GM15510 (cell line): ENCODE results near the gene MAP7.

Experiments used
- POLR2A ChIP-seq: IDR thresholded peaks from 3 replicates; pipeline ENCODE4 v1.6.1; 2011; ENCODE audit warnings: borderline replicate concordance; ENCODE audit not compliant: insufficient read length; ENCODE audit errors: extremely low read depth

MAP7 gene

GRCh38 chr6:136524339-136524935 is 25.8 kb downstream of the MAP7 start:
- TF ChIP-seq POLR2A, result no peak

- no peak for TF ChIP-seq POLR2A
These were observed 27.0 kb downstream of the MAP7 start for GRCh38 chr6:136523196-136523595.

GRCh38 chr6:136522636-136523035 is 27.6 kb downstream of the MAP7 start:
- no peak for TF ChIP-seq POLR2A

- TF ChIP-seq POLR2A, result no peak
These were observed 28.3 kb downstream of the MAP7 start for GRCh38 chr6:136521911-136522310.

- no peak for TF ChIP-seq POLR2A
These were observed 28.8 kb downstream of the MAP7 start for GRCh38 chr6:136521427-136521826.

GRCh38 chr6:136520517-136520916 is 29.7 kb downstream of the MAP7 start:
- TF ChIP-seq POLR2A, result no peak

- no peak for TF ChIP-seq POLR2A
These were observed 32.6 kb downstream of the MAP7 start for GRCh38 chr6:136517582-136517981.

GRCh38 chr6:136517002-136517401 is 33.2 kb downstream of the MAP7 start:
- no peak for TF ChIP-seq POLR2A

- no peak for TF ChIP-seq POLR2A
These were observed 35.6 kb downstream of the MAP7 start for GRCh38 chr6:136514591-136514990.

GRCh38 chr6:136511926-136512325 is 38.3 kb downstream of the MAP7 start:
- no peak for TF ChIP-seq POLR2A

- TF ChIP-seq POLR2A, result no peak
These were observed 38.8 kb downstream of the MAP7 start for GRCh38 chr6:136511397-136511796.

- TF ChIP-seq POLR2A, result no peak
These were observed 39.4 kb downstream of the MAP7 start for GRCh38 chr6:136510782-136511181.

- no peak for TF ChIP-seq POLR2A
These were observed 39.9 kb downstream of the MAP7 start for GRCh38 chr6:136510299-136510698.

GRCh38 chr6:136508725-136509392 is 41.4 kb downstream of the MAP7 start:
- no peak for TF ChIP-seq POLR2A

GRCh38 chr6:136506124-136506799 is 44.0 kb downstream of the MAP7 start:
- no peak for TF ChIP-seq POLR2A
